Measurements from ENCODE around the gene RAB33A.

Gene RAB33A

DNA sequence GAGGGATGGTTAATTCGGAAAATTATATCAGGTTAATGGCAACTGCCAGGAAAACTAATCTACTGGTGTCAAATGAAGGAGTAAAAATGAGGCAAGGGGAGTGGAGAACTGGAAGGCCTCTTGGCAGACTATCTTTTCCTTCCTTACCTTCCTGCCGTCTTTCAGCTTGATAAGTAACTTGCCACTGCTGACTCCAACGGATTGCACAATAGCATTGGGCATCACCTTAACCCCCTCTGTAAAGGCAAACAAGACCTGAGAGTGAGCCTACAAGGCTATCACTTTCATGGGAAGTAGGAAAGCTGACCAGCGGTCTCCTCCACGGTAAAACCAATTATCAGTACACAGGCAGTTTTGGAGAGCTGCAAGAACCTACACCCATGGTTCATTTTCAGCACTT lies 35.3 kb upstream of the RAB33A start:
- TF ChIP-seq, protein P1, sequence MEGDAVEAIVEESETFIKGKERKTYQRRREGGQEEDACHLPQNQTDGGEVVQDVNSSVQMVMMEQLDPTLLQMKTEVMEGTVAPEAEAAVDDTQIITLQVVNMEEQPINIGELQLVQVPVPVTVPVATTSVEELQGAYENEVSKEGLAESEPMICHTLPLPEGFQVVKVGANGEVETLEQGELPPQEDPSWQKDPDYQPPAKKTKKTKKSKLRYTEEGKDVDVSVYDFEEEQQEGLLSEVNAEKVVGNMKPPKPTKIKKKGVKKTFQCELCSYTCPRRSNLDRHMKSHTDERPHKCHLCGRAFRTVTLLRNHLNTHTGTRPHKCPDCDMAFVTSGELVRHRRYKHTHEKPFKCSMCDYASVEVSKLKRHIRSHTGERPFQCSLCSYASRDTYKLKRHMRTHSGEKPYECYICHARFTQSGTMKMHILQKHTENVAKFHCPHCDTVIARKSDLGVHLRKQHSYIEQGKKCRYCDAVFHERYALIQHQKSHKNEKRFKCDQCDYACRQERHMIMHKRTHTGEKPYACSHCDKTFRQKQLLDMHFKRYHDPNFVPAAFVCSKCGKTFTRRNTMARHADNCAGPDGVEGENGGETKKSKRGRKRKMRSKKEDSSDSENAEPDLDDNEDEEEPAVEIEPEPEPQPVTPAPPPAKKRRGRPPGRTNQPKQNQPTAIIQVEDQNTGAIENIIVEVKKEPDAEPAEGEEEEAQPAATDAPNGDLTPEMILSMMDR (conservative IDR thresholded peaks at IDR 0.05; ENCODE audit: low read depth, low read length) = no peak
- Histone ChIP-seq H3K27ac (no peak overlapping the region), H2AFZ (ENCODE audit: low read depth) (no peak overlapping the region), H3K36me3 (ENCODE audit: insufficient read depth) (no peaks in the 10 kb centered on the region; the same call in 1 of the 2 replicates), H3K79me2 (ENCODE audit: insufficient read depth, low read depth) (no peaks in the 10 kb centered on the region), H4K20me1 (ENCODE audit: insufficient read depth) (no peaks in the 10 kb centered on the region), H3K4me3 (IDR thresholded peaks at IDR 0.05; ENCODE audit: insufficient read depth, low read depth, low read length) (no peak overlapping the region), H3K9ac (no peak overlapping the region), H3K4me1 (ENCODE audit: low read depth, poor library complexity, severe bottlenecking) (no peaks in the 10 kb centered on the region), H3K27me3 (ENCODE audit: insufficient read depth, low read depth) (no peaks in the 10 kb centered on the region), H3K4me2 (no peak overlapping the region)

DNA sequence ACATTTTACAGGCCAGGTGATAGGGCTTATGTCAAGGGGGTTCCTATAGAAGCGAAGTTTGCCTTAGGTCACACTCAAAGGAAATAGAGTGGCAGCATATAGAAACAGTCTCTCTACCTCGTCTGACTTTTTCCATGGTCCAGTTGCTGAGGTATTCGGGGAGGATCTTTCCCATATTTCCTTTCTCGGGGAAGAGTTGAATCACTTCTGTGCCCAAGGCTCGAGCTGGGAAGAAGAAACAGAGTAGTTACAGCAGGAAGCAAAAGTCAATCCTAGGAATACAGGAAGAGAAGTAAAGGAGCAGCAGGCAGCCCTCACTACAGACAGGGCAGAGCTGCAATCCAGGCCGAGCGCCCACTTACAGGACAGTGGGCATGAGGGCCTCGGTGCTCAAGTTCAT lies 34.8 kb upstream of the RAB33A start:
- TF ChIP-seq, protein P1 (conservative IDR thresholded peaks at IDR 0.05; ENCODE audit: low read depth, low read length) = no peak
- H3K9ac ChIP-seq = no peak overlapping the region
- H3K27me3 ChIP-seq (ENCODE audit: insufficient read depth, low read depth) = no peaks in the 10 kb centered on the region
- no peak overlapping the region for H2AFZ ChIP-seq (ENCODE audit: low read depth)
- H3K36me3 ChIP-seq (ENCODE audit: insufficient read depth) = no peaks in the 10 kb centered on the region; the same call in 1 of the 2 replicates
- H3K79me2 ChIP-seq (ENCODE audit: insufficient read depth, low read depth) = no peaks in the 10 kb centered on the region
- H3K27ac ChIP-seq = no peak overlapping the region
- no peaks in the 10 kb centered on the region for H4K20me1 ChIP-seq (ENCODE audit: insufficient read depth)
- no peak overlapping the region for H3K4me2 ChIP-seq
- no peak overlapping the region for H3K4me3 ChIP-seq (IDR thresholded peaks at IDR 0.05; ENCODE audit: insufficient read depth, low read depth, low read length)
- H3K4me1 ChIP-seq (ENCODE audit: low read depth, poor library complexity, severe bottlenecking) = no peaks in the 10 kb centered on the region

DNA sequence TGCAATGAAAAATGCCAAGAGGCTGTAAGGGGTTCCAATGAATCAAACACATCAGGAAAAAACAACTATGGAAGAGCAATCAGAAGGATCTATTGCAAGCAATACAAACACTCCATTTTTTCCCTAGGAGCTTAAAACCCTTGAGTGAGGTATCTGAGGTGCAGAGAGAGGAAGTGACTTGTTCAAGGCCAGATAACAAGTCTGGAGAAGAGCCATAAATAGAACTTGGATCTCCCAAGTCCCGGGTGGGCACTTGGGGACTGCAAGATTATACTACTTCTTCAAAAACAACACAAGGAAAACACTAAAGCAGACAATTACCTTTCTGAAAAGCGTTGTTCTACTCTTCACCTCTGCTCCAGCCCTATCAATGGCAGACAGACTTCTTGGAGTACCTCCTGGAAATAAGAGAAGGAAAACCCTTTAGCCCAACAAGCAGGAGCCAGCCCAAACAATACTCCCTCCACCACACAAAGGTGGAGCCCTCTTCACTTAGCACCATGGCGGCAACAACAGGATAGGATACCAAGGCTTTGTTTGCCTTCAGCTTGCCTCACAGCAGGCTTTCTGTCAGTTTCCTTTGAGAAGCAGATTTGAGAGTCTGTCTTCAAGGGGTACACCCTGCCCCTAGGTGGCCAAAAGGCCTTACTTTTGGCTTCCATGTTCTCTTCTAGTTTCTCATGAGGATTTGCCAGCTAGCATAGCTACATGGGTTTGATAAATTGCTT lies 32.1 kb upstream of the RAB33A start:
- Histone ChIP-seq H2AFZ (ENCODE audit: low read depth) (no peak overlapping the region), H4K20me1 (ENCODE audit: insufficient read depth) (no peaks in the 10 kb centered on the region), H3K36me3 (ENCODE audit: insufficient read depth) (no peaks in the 10 kb centered on the region; the same call in 1 of the 2 replicates), H3K4me2 (no peak overlapping the region), H3K79me2 (ENCODE audit: insufficient read depth, low read depth) (no peaks in the 10 kb centered on the region), H3K9ac (no peak overlapping the region), H3K27ac (no peak overlapping the region), H3K27me3 (ENCODE audit: insufficient read depth, low read depth) (no peaks in the 10 kb centered on the region), H3K4me1 (ENCODE audit: low read depth, poor library complexity, severe bottlenecking) (no peaks in the 10 kb centered on the region), H3K4me3 (IDR thresholded peaks at IDR 0.05; ENCODE audit: insufficient read depth, low read depth, low read length) (no peak overlapping the region)
- TF ChIP-seq, protein P1 (conservative IDR thresholded peaks at IDR 0.05; ENCODE audit: low read depth, low read length) = no peak

DNA sequence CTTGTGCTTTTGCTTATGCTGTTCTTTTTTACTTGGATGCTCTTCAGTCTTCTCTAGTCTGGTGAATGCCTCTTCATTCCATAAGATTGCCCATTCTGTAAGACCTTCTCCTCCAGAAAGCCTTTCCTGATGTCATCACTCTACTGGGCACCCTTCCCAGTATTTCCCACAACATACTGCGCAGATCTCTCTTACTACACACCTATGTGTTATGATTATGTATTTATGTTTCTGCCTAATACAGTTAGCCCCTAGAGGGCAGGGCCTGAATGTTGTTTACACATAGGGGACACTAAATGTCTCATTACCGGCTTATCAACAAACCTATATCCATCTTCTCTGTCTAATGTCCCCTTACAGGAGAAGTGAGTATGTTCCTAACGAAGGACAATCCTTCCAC lies 27.3 kb upstream of the RAB33A start:
- Histone ChIP-seq H3K9ac (no peak overlapping the region), H3K36me3 (ENCODE audit: insufficient read depth) (no peaks in the 10 kb centered on the region)

More for the DNA sequence above, 27.3 kb upstream of the RAB33A start:
- TF ChIP-seq, protein P1 (conservative IDR thresholded peaks at IDR 0.05; ENCODE audit: low read depth, low read length) = no peak
- H3K79me2 ChIP-seq (ENCODE audit: insufficient read depth, low read depth) = no peaks in the 10 kb centered on the region
- no peaks in the 10 kb centered on the region for H3K4me1 ChIP-seq (ENCODE audit: low read depth, poor library complexity, severe bottlenecking)
- H3K4me2 ChIP-seq = no peak overlapping the region
- no peaks in the 10 kb centered on the region for H3K27me3 ChIP-seq (ENCODE audit: insufficient read depth, low read depth)
- H2AFZ ChIP-seq (ENCODE audit: low read depth) = no peak overlapping the region
- no peaks in the 10 kb centered on the region for H4K20me1 ChIP-seq (ENCODE audit: insufficient read depth)
- no peak overlapping the region for H3K4me3 ChIP-seq (IDR thresholded peaks at IDR 0.05; ENCODE audit: insufficient read depth, low read depth, low read length)
- H3K27ac ChIP-seq = no peak overlapping the region
